ENCODE data around the gene FARP1.

FARP1 gene, protein sequence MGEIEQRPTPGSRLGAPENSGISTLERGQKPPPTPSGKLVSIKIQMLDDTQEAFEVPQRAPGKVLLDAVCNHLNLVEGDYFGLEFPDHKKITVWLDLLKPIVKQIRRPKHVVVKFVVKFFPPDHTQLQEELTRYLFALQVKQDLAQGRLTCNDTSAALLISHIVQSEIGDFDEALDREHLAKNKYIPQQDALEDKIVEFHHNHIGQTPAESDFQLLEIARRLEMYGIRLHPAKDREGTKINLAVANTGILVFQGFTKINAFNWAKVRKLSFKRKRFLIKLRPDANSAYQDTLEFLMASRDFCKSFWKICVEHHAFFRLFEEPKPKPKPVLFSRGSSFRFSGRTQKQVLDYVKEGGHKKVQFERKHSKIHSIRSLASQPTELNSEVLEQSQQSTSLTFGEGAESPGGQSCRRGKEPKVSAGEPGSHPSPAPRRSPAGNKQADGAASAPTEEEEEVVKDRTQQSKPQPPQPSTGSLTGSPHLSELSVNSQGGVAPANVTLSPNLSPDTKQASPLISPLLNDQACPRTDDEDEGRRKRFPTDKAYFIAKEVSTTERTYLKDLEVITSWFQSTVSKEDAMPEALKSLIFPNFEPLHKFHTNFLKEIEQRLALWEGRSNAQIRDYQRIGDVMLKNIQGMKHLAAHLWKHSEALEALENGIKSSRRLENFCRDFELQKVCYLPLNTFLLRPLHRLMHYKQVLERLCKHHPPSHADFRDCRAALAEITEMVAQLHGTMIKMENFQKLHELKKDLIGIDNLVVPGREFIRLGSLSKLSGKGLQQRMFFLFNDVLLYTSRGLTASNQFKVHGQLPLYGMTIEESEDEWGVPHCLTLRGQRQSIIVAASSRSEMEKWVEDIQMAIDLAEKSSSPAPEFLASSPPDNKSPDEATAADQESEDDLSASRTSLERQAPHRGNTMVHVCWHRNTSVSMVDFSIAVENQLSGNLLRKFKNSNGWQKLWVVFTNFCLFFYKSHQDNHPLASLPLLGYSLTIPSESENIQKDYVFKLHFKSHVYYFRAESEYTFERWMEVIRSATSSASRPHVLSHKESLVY

GRCh38 chr13:98142380-98143156 is at the start of gene FARP1:
TSS of gene FARP1 (plus strand) at chr13:98143094. CDS start at chr13:98213243, 70,149 bp downstream.
- DNase-seq = no peak

GRCh38 chr13:98094678-98095266 is 48.1 kb upstream of the FARP1 start:
- no peak for DNase-seq

DNA sequence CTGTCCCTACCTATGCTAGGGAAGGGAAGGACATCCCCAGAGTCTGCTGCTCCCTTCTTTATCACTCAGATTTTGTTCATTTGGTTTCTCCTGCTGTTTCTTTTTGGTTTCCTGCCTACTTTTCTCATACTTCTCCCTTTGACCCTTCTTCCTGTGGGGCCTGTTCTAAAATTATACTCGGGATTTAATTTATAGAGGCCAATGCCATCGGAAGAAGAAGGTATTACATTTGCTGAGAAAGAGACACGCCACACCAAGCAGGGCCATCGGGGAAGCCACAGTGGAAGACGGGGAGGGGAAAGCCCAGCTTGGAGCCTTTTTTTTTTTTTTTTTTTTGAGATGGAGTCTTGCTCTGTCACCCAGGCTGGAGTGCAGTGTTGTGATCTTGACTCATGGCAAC is 46.8 kb upstream of the FARP1 start:
- no peak for DNase-seq

DNA sequence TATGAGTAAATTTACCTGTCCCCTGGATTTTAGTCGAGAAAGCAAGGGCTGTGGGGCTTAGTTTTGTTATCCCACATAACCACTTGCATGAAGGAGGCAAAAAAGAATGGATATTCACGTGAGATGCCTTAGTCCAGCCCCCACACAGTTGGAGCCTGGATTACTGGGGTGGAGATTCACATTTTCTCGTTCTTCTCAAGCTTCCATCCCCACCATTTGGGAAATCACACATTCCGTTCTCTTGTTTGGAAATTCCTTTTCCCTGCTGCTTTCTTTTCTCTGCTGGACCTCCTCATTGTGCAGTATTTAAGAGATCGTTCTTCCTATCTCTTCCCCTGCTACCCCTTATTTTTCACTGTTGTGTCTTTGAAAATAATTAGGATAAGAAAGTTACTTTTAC is 45.1 kb upstream of the FARP1 start:
- no peak for DNase-seq

DNA sequence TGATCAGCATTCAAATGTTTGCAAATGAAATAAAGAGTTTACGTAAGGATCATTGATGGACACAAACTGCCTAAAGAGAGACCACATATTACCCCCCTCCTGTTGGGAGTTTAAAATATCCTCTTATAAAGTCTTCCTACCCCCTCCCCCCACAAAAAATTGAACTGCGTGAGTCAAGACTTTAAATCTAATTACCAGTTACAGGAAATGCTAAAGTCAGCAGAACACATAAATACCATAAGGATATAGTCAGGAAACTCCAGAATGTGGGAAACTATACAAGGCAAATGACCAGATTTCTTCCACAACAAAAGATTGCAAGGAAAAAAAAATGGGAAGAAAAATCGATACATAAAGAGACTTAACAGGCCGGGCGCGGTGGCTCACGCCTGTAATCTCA is 44.4 kb upstream of the FARP1 start:
- DNase-seq = no peak

DNA sequence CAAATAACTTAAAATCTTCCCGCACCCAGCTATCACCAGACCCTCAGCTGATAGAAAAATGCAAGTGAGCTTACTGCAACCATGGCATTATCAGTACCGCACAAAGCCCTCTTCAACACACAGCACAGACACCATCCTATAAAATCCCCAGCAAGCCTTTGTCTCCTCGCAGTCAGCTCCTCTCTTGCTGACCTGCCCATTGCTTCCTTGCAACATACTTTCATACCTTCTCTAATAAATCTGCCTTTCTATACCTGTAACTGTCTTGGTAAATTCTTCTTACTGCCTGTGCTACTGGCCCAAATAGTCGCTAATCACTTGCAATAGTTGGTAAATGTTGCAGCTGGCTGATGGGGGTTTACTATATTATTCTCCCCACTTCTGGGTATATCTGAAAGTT is 43.3 kb upstream of the FARP1 start:
- no peak for DNase-seq

GRCh38 chr13:98100481-98100880 is 42.4 kb upstream of the FARP1 start:
- no peak for DNase-seq

DNA sequence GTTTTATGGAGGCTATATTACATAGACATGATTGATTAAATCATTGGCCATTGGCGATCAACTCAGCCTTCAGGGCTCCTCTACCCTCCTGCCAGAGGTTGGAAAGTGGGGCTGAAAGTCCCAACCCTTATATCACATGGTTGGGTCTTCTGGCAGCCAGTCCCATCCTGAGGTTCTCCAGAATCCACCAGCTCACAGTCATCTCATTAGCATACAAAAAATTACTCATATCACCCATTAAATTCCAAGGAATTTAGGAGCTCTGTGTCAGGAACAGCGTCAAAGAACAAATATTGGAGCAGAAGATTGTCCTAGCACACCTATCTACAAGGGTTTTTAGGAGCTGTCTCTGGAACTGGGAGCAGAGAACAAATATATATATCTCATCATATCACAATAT is 39.4 kb upstream of the FARP1 start:
- DNase-seq = no peak

- DNase-seq = no peak
These were observed 38.7 kb upstream of the FARP1 start for GRCh38 chr13:98103942-98104880.

- DNase-seq = no peak
These were observed 37.0 kb upstream of the FARP1 start for GRCh38 chr13:98105929-98106336.

DNA sequence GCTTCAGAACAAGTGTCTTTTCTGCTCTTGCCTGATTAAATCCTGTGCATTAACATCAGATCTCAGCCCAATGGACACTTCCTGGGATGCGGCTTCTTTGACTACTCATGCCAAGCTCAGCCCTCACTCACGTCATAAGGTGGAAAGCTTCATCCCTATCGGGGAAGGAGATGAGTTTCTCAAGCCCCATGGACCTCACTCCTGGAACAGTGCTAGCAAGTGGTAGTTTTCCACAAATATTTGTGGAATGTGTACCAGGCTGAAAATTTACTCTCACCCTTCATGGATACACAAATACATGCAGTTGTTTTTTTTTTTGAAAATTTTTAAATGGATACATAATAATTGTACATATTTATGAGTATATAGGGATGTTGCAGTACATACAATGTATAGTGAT is 34.6 kb upstream of the FARP1 start:
- no peak for DNase-seq

DNA sequence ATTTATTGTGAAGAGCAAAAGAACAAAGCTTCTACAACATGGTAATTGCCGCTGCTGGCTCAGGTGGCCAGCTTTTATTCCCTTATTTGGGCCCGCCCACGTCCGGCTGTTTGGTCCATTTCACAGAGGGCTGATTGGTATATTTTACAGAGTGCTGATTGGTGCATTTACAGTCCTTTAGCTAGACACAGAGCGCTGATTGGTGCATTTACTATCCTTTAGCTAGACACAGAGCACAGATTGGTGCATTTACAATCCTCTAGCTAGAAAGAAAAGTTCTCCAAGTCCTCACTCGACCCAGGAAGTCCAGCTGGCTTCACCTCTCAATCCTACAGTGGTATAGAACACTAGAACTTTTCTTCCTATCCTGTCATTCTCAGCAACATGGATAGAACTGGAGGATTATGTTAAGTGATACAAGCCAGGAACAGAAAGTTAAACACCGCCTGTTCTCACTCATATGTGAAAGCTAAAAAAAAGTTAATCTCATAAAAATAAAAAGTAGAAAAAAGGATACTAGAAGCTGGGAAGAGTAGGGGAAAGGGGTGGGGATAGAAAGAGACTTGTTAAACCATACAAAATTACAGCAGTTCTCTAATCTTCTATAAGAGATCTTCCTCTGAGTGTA is 33.6 kb upstream of the FARP1 start:
- no peak for DNase-seq

- DNase-seq = no peak
These were observed 32.1 kb upstream of the FARP1 start for GRCh38 chr13:98110749-98111148.

- no peak for DNase-seq
These were observed 31.5 kb upstream of the FARP1 start for GRCh38 chr13:98111168-98112098.

GRCh38 chr13:98112456-98112855 is 30.4 kb upstream of the FARP1 start:
- DNase-seq = no peak

- no peak for DNase-seq
These were observed 24.0 kb upstream of the FARP1 start for GRCh38 chr13:98118865-98119264.

DNA sequence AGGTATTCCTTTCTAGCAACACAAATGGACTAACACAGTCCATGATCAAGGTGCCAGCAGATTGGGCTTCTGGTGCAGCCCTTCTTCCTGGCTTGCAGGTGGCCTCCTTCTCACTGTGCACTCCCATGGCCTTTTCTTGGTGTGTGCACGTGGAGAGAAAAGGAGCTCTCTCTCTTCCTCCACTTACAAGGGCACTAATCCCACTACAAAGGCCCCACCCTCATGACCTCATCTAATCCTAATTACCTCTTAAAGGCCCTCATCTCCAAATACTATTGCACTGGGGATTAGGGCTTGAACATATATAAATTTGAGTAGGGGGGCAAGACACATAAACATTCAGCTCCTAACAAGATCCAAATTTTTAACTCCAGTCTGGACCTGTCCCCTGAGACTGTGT is 19.7 kb upstream of the FARP1 start:
- no peak for DNase-seq

DNA sequence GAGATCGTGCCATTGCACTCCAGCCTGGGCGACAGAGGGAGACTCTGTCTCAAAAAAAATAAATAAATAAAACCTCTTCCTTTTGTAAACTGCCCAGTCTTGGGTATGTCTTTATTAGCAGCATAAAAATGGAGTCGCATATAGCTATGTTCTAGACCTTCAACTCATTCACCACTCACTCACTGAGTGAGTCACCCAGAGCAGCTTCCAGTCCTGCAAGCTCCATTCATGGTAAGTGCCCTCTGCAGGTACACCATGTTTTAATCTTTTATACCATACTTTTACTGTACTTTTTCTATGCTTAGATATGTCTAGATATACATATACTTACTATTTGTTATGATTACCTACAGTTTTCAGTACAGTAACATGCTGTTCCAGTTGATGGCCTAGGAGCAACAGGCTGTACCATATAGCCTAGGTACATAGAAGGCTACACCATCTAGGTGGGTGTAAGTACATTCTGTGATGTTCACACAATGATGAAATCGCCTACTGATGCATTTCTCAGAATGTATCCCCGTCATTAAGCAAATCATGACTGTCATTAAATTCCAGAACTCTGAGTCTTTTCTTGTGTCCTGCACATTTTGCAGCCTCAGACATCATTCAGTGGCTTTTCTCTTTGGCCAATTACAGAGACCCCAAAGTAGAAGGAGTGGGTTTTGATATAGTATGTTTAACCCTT is 13.7 kb upstream of the FARP1 start:
- DNase-seq = no peak

DNA sequence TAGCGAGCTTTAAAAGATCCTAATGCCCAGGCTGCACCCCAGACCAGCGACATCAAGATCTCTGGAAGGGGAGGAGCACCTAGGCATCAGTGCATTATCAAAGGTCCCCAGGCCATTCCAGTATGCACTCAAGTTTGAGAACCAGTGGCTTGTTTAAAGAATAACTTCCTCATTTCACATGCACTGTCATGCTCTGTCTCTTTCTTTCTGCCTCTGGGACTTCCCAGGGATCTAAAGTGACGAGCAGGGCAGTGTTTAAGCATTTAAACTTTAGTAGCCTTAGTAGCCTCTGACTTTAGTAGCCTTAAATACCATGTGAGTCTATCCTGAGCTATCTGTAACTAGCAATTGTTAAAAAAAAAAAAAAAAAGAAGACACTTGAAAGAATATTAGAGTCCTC is 8.9 kb upstream of the FARP1 start:
- DNase-seq = no peak

Measured in CD4-positive, alpha-beta T cell treated with Interleukin-4 for 1 hour (primary cell).